Measurements from ENCODE around the gene KCNJ16.

DNA sequence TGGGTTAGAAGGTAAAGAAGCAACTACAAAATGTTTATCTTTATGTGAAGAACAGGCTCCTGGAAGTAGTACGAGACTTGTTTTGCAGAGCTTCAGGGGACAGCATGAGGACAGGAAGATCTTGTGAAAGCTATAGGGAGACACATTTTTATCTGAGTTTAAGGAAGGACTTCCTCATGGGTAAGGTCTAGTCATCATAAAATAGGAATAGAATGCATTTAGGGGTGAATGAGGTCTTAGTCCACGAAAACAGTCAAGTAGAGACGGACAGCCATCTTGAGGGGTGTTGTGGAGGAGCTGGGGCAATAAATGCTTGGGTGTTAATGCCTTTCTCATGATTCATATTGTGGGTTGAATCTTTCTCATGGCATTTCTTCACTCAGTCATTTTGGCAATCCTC lies 24.3 kb downstream of the KCNJ16 start:
- TF ChIP-seq, protein P1, sequence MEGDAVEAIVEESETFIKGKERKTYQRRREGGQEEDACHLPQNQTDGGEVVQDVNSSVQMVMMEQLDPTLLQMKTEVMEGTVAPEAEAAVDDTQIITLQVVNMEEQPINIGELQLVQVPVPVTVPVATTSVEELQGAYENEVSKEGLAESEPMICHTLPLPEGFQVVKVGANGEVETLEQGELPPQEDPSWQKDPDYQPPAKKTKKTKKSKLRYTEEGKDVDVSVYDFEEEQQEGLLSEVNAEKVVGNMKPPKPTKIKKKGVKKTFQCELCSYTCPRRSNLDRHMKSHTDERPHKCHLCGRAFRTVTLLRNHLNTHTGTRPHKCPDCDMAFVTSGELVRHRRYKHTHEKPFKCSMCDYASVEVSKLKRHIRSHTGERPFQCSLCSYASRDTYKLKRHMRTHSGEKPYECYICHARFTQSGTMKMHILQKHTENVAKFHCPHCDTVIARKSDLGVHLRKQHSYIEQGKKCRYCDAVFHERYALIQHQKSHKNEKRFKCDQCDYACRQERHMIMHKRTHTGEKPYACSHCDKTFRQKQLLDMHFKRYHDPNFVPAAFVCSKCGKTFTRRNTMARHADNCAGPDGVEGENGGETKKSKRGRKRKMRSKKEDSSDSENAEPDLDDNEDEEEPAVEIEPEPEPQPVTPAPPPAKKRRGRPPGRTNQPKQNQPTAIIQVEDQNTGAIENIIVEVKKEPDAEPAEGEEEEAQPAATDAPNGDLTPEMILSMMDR (IDR thresholded peaks at IDR 0.05), result no peak
- TF ChIP-seq POLR2A (IDR thresholded peaks at IDR 0.05), result no peak
- no peak for TF ChIP-seq POLR2AphosphoS5 (IDR thresholded peaks at IDR 0.05)

Data from breast epithelium (tissue), 3 donors.